Tibial nerve (tissue), 4 donors: ENCODE results near the gene ADSS1. TPM values are rescaled to one million over a fixed set of nuclear protein-coding genes. Genes with fewer than 3 reads are reported as not detected.

Experiments used
- DNase-seq, 2 donors: peaks; one replicate each; pipeline ENCODE4 v3.0.0-alpha.2; 2019; ENCODE audit warnings: low spot score in 2 of 2
- H3K27ac ChIP-seq, 4 donors: fragments of 200-600 bp; sonication (generic) in 3 of 4; one replicate each; pipeline ENCODE4 v1.5.1; 2017 to 2019; ENCODE audit warnings: mild to moderate bottlenecking in 1 of 4
- H3K27me3 ChIP-seq, 2 donors: fragments of 200-600 bp; sonication (generic) in 1 of 2; one replicate each; pipeline versions ENCODE4 v1.5.1 to v1.6.0; 2017 to 2019
- H3K36me3 ChIP-seq, 3 donors: fragments of 200-600 bp; sonication (generic); one replicate each; pipeline ENCODE4 v1.5.1; 2018 to 2019
- H3K4me1 ChIP-seq, 4 donors: fragments of 200-600 bp; sonication (generic) in 3 of 4; one replicate each; pipeline ENCODE4 v1.5.1; 2017 to 2019
- H3K4me3 ChIP-seq, 4 donors: fragments of 200-600 bp; sonication (generic) in 3 of 4; one replicate each; pipeline ENCODE4 v1.5.1; 2017 to 2019; ENCODE audit warnings: mild to moderate bottlenecking in 1 of 4, moderate library complexity in 1 of 4
- H3K9me3 ChIP-seq, 4 donors: fragments of 200-600 bp; sonication (generic) in 3 of 4; one replicate each; pipeline ENCODE4 v1.5.1; 2017 to 2019
- EP300 ChIP-seq, 2 donors: sonication (generic); formaldehyde crosslinking; IDR thresholded peaks; one replicate each; pipeline ENCODE4 v1.6.1; 2017; ENCODE audit warnings: antibody characterized with exemption in 2 of 2, mild to moderate bottlenecking in 1 of 2
- POLR2A ChIP-seq, 2 donors: fragments of 450-650 bp; IDR thresholded peaks; one replicate each; pipeline ENCODE4 v1.6.1; 2017; ENCODE audit warnings: antibody characterized with exemption in 2 of 2, mild to moderate bottlenecking in 2 of 2, moderate library complexity in 2 of 2
- WGBS, 2 donors: methylation state at CpG; one replicate each; pipeline ENCODE4 v1.1.5; 2018; 5-methylcytosine and 5-hydroxymethylcytosine counted together
- total RNA-seq, 4 donors: library from RNA; depleted of rRNA; stranded (reverse); fragments of >200 nt; gene quantifications; one replicate each; pipeline ENCODE4 v1.1.0, GENCODE V29; 2016
- TF ChIP-seq, protein P1 (sequence below), 5 experiments: fragments of 200-600 bp in 3 of 5; fragments of 450-650 bp in 2 of 5; sonication (generic) in 3 of 5; IDR thresholded peaks; one replicate each; pipeline ENCODE4 v1.5.1; 2016 to 2019; ENCODE audit warnings: antibody characterized with exemption in 5 of 5, mild to moderate bottlenecking in 3 of 5, moderate library complexity in 2 of 5

Gene ADSS1
- total RNA-seq, 4 donors from 2014 or later = 4.8 to 11.4 (median 6.3) TPM

DNA sequence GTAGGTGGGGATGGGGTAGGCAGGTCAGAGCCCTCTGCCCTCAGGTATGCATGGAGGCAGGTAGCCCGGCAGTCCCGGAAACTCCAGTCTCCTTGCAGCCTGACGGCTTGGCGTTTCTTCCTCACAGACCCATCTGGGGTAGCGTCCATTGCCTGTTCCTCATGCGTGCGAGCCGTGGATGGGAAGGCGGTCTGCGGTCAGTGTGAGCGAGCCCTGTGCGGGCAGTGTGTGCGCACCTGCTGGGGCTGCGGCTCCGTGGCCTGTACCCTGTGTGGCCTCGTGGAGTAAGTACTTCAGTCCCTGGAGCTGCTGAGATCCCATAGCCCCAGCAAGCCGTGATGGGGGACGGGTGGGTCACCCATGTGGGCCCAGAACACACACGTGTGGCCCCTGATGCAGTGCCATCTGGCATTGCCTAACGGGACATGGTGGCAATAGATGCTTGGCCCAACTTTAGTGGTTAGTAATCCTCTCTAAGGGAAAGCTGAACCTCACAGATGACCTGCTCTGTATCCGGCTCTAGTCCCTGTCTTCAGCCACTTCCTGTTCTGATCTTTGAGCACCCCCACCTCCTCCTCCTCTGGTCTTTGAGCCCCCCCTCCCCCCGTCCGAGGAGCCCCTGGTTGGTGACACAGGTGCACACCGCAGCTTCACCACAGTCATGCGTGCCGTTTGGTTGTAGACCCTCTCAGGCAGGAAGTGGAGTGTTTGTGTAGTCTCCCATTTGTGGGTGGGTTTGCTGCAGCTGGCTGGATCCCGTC, 32.6 kb downstream of the ADSS1 start:
- no peaks in the 10 kb centered on the region for H3K27me3 ChIP-seq
- H3K36me3 ChIP-seq = peaks cover 0 to 65% (median 3%) of the 10 kb centered on the region in 3 donors
- H3K9me3 ChIP-seq = no peaks in the 10 kb centered on the region
- 73 to 83% methylated on average over 24 to 26 of the region's 27 CpGs for WGBS, 2 donors
- peaks cover 0 to 33% (median 19%) of the 10 kb centered on the region in 4 donors for H3K4me1 ChIP-seq
- DNase-seq = no peak
- H3K4me3 ChIP-seq = no peak overlapping the region
- TF ChIP-seq EP300 (IDR thresholded peaks at IDR 0.05) = no peak
- TF ChIP-seq, protein P1, sequence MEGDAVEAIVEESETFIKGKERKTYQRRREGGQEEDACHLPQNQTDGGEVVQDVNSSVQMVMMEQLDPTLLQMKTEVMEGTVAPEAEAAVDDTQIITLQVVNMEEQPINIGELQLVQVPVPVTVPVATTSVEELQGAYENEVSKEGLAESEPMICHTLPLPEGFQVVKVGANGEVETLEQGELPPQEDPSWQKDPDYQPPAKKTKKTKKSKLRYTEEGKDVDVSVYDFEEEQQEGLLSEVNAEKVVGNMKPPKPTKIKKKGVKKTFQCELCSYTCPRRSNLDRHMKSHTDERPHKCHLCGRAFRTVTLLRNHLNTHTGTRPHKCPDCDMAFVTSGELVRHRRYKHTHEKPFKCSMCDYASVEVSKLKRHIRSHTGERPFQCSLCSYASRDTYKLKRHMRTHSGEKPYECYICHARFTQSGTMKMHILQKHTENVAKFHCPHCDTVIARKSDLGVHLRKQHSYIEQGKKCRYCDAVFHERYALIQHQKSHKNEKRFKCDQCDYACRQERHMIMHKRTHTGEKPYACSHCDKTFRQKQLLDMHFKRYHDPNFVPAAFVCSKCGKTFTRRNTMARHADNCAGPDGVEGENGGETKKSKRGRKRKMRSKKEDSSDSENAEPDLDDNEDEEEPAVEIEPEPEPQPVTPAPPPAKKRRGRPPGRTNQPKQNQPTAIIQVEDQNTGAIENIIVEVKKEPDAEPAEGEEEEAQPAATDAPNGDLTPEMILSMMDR (IDR thresholded peaks at IDR 0.05) = no peak
- no peak for TF ChIP-seq POLR2A (IDR thresholded peaks at IDR 0.05)
- no peak overlapping the region for H3K27ac ChIP-seq

DNA sequence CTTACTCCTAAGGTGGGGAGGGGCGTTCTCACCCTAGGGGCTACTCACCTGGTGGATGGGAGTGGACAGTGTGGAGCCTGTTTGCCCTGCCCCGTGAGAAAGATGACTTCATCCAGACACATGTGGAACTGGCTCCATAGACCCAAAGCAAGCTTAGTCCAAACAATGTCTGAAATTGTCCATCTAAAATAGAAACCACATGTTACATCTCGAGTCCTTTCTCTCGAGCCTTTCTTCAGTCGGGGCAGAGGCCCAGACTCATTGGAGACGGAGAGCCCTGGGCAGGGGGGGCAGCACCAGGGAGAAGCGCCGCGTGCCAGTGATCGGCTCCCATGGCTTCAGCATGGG, 33.2 kb downstream of the ADSS1 start:
- Histone ChIP-seq H3K36me3 (peaks cover 0 to 71% (median 3%) of the 10 kb centered on the region in 3 donors), H3K27me3 (no peaks in the 10 kb centered on the region), H3K4me1 (peaks cover 0 to 28% (median 14%) of the 10 kb centered on the region in 4 donors), H3K4me3 (no peak overlapping the region), H3K27ac (no peak overlapping the region), H3K9me3 (no peaks in the 10 kb centered on the region)
- no peak for DNase-seq
- no peak for TF ChIP-seq EP300 (IDR thresholded peaks at IDR 0.05)
- TF ChIP-seq, protein P1 (IDR thresholded peaks at IDR 0.05) = no peak
- TF ChIP-seq POLR2A (IDR thresholded peaks at IDR 0.05) = no peak
- WGBS, 2 donors = 78 to 87% methylated on average over 10 of the region's 10 CpGs

DNA sequence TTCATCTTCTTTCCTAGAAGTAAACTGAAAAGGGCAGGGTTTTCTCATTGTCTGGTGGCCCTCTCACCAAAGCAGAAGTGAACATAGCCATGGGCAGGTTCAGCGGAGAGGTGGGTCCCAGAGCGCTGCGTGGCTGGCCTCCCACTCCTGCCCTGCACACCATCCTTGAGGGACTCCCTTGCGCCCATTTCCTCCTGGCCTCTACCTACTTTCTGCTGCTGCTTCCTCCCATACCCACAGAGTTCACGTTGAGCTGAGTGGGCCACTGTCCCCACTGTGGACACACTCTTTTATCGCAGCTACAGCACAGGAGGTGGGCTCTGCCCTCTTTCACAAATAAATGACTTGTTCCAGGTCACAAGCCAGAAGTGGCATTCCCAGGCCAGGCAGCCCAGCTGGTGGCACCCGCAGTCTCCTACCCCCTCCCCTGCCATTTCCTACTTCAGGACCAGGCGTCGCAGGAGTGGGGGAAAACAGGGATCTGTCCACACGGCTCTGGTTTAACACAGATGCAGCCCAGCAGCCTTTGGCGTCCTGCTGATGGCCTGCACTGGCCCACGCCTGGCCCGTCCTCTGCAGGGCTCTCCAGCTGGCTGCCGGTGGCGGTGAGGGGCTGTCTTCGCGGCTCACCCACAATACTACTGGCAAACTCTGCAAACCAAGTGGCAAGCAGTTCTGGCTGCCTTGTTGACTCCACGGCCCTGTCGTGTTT, 33.8 kb downstream of the ADSS1 start:
- TF ChIP-seq EP300 (IDR thresholded peaks at IDR 0.05) (no peak), POLR2A (IDR thresholded peaks at IDR 0.05) (no peak)
- TF ChIP-seq, protein P1 (IDR thresholded peaks at IDR 0.05) = no peak
- Histone ChIP-seq H3K36me3 (peaks cover 0 to 75% (median 3%) of the 10 kb centered on the region in 3 donors), H3K4me3 (no peak overlapping the region), H3K27ac (no peak overlapping the region), H3K27me3 (no peaks in the 10 kb centered on the region), H3K9me3 (no peaks in the 10 kb centered on the region), H3K4me1 (peaks cover 0 to 26% (median 13%) of the 10 kb centered on the region in 4 donors)
- WGBS, 2 donors = 87 to 92% methylated on average over 14 to 19 of the region's 19 CpGs
- no peak for DNase-seq

DNA sequence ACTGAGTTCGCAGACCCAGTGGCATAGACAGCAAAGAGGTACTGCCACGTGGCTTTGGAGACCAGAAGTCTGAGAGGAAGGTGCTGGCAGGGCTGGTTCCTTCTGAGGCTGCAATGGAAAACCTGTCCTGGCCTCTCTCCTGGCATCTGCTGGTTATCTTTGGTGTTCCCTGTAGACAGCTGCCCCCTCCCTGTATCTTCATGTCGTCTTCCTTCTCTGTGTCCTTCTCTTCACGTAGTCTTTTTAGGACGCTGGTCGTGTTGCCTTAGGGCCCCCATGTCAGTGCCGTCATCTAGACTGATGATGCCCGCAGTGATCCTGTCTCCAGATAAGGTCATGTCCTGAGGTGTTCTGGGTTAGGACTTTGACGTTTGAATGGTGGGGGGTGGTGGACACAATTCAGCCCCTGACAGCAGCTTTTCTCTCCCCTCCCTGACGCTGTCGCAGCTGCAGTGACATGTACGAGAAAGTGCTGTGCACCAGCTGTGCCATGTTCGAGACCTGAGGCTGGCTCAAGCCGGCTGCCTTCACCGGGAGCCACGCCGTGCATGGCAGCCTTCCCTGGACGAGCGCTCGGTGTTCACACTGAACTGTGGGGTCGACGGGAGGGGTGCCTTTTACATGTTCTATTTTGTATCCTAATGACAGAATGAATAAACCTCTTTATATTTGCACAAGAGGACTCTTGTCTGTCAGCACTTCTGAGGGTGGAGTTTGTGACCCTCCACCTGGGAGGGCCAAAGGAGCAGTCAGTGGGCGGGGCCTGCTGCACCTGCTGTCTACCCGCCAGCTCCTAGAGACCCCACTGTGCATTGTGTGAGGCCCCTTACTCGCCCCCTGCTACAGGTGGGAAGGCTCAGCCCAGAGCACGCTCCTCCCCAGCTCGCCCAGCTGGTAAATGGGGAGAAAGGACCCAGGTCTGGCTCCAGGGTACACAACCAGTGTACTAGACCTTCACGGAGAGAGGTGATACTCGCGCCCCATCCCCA, 35.2 kb downstream of the ADSS1 start:
- no peak overlapping the region for H3K4me3 ChIP-seq
- H3K36me3 ChIP-seq = peaks cover 0 to 75% (median 3%) of the 10 kb centered on the region in 3 donors
- H3K9me3 ChIP-seq = no peaks in the 10 kb centered on the region
- WGBS, 2 donors = 79 to 85% methylated on average over 29 to 30 of the region's 30 CpGs
- H3K4me1 ChIP-seq = peaks cover 0 to 19% (median 5%) of the 10 kb centered on the region in 4 donors
- no peaks in the 10 kb centered on the region for H3K27me3 ChIP-seq
- no peak for DNase-seq
- TF ChIP-seq EP300 (IDR thresholded peaks at IDR 0.05) (no peak), POLR2A (IDR thresholded peaks at IDR 0.05) (no peak)
- TF ChIP-seq, protein P1 (IDR thresholded peaks at IDR 0.05) = no peak
- H3K27ac ChIP-seq = no peak overlapping the region
